CD1c-positive myeloid dendritic cell (primary cell): ENCODE results near the gene MFAP4.

Experiments
- DNase-seq: peaks from one replicate; pipeline ENCODE4 v3.0.0-alpha.2; 2016; ENCODE audit errors: extremely low spot score

Gene MFAP4

DNA sequence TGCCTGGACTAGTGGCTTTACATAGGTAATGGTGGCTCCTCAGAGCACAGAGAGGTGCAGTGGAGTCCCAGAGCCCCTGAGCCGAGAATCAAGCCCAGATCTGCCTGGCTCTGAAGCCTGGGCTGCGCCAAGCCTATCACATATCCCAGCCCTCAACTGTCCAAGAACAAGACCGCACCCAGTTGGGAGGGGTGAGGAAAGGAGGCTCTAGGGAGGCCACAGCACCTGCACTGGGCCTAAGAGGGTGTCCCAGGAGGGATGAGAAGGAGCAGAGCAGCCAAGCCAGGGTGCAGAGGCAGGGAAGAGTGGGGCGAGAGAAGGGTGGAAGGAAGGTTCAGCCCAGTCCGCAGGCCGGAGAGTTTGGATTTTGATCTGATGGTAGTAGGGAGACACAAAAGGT, 23.1 kb upstream of the MFAP4 start:
- no peak for DNase-seq

DNA sequence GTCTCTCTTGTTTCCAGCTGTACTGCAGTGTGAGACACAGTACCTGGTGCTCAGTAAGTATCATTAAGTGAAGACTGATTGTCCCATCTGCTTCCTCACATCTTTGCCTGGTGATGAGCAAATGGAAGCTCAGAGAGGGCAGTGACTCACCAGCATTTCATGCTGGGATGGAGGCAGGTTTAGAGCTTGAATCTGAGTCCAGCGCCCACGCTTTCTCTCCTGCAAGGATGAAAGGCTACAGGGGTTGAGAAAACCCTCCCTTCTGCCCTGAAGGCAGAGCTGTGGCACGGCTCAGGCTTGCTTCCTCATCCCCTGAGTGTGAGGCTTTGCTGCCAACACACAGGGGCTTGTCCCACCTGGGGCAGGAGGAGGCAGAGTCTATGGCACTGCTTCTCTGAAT, 22.5 kb upstream of the MFAP4 start:
- DNase-seq = no peak

DNA sequence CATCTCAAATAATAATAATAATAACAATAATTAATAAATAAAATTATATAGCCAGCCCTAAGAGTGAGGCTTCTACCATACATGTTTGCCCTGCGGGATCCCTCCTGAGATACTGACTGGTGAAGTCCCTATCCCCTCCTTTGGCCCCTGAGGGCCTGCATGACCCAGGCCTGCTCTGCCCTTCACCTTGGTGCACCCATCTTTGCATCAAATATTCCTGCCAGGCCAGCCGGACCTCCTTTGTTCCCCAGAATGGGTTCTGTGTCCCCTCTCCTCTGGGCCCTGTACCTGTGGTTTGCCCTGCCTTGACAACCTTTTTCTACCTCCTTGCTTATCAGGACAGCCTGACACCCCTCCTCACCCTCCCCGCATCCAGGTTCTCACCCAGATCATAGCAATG, 22.1 kb upstream of the MFAP4 start:
- DNase-seq = no peak

DNA sequence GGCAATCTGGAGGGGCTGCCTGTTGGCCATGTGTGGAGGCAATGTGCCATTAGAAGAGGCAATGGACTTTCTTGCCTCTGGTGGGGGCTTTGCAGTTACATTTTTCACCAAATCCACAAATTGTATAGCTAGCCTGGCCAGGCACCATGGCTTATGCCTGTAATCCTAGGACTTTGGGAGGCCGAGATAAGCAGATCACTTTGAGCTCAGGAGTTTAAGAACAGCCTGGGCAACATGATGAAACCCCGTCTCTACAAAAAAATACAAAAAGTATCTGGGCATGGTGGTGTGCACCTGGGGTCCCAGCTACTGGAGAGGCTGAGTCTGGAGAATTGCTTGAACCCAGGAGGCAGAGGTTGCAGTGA, 21.3 kb upstream of the MFAP4 start:
- no peak for DNase-seq

DNA sequence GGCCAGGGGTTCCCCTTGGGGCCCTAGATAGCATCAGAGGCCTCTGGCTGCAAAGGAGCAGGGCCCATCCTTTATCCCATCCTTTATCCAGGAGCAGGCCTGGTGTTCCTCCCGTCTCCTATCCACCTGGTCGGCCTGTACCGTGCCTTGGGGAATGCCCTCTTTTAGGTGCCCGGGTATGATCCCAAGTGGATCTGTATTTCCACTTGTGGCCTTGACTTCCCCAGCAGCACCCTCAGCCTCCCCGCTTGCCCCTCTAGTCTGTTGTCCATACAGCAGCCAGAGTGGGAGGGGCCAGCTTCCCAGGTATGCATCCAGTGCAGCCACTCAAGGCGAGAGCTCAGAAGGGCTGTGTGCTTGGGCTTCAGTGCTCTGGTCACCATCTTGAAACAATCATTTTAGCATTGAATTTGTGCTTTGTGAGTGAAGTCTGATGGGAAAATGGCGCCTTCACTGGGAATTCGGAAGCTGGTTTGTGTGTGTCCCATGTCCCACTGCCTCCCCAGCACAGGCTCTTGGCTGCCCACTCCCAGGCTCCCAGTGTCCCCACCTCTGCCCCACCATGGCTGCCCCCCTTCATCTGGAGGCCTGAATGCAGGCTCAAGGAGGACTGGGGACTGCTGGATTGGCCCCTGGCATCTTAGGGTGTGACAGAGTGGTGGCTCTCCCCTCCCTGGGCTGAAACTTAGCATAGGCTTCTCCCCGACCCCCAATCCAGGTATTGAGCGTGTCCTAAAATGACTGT, 20.8 kb upstream of the MFAP4 start:
- DNase-seq = no peak

DNA sequence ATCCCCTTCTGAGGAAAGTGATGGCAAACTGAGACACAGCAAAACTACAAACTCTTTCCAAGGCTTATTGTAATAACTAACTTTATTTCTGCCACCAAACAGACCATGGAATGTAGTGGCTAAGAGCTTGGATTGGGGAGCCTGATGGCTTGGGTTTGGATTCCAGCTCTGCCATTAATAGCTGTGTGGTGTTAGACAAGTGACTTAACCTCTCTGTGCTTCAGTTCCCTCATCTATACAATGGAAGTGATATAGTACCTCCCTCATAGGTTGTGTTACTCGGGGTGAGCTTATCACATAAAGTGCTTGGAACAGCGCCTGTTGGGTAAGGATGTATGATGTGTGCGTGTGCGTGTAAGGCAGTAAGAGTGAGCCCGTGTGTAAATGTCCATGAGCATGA, 18.1 kb upstream of the MFAP4 start:
- DNase-seq = no peak

DNA sequence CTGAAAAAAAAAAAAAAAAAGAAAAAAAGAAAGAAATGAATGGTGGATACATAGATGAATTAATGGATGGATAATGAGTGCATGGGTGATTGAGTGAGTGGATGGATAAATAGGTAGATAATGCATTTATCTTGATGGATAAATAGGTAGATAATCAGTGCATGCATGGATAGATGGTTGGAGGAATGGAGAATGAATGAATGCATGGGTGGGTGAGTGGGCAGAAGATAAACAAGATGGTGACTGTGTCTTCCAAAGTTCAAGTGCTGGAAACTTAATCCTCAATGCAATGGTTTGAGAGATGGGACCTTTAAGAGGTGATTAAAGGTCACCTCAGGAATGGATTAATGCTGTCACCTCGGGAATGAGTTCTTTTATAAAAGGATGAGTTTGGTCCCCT, 17.3 kb upstream of the MFAP4 start:
- DNase-seq = no peak

DNA sequence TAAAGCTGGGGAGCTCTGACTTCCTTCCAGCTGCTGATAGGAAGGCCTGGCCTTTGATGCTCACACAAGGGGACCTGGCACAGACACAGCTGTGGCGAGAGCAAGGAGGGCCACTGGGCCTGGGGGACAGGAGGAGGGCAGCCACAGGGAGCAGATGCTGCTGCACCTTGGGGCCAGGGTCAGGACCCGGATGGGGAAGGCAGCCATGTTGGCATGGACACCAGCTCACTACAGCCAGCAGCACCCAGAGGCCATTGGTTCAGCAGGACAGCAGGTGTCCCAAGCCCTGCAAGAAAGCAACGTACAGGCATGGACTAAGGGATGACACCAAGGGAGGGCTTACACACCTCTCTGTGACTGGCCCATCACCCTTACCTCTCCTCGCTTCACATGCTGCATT, 16.0 kb upstream of the MFAP4 start:
- no peak for DNase-seq

DNA sequence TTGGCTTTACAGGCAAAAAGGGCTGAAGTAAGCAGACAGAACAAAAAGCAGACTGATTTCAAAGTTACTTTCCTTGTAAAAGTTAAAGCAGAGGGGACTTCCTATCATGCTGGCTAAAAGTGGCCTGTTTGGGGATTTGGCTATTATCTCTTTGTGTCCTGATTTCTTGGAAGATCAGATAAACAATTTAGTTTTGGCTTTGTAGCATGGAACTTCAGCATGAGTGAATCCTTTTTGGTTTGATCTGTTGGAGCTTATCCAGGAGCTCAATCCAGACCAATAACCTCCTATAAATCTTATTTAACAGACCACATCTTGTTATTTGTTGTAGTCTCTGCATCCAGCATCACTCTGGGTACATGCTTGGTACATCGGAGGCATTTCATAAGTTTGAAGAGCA, 15.2 kb upstream of the MFAP4 start:
- no peak for DNase-seq

DNA sequence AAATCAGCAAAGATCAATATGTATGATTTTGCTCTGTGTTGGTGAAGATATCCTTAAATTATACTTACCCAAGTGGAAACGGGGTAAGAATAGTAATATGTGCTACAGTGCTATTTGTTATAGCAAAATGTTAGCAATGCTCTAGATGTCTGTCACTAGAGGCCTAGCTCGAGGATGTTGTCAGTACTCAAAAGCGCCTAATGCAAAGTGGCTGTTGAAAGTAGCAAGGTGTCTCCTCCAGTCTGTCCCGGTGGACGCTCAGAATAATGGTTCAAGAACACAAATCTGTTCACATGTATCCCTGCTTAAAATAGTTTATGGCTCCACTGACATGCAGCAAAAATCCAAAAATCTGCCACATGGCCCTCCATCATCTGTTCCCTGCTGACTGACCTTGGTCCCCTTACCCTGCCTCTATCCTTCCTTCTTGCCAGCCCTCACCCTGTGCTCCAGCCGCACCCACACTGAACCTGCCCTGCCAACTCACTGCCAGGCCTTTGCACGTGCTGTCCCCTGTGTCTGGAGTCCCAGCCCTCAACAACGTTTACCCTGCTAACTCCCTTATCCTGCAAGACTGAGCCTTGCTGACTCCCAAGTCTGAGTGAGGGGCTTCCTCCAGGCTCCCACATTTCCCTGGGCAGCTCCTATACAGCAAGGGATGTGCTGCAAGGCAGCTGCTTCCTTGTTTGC, 14.5 kb upstream of the MFAP4 start:
- no peak for DNase-seq

DNA sequence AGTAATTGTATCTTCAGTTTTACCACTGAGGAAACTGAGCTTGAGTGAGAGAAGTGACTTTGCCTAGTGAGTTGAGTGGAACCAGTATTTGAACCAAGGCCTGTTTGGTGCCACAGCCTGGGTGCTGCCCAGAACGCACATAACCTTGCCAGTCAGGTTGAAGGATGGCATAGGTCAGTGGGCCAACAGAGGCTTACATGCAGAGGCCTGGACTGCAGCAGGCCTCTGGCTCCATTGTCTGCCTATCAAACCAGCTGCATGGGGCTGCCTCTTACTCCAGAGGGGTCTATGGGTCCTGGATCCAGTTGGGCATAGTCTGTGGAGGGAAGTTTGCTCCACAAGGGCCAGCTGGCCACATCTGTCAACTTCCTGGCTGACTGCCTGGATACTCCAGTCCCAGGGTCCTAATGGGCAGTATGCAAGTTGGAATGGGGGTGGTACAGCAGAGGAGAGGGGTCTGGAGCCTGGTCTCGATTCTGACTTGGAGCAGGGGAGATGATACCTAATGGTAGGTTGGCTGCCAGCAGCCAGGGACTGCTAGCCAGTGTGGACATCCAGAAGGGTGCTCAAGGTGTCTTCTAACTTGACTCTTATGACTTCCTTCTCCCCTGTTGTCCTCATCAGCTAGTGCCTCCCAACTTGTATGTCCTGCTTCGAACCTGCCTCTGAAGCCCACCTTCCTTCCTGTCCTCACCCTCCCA, 12.9 kb upstream of the MFAP4 start:
- no peak for DNase-seq

DNA sequence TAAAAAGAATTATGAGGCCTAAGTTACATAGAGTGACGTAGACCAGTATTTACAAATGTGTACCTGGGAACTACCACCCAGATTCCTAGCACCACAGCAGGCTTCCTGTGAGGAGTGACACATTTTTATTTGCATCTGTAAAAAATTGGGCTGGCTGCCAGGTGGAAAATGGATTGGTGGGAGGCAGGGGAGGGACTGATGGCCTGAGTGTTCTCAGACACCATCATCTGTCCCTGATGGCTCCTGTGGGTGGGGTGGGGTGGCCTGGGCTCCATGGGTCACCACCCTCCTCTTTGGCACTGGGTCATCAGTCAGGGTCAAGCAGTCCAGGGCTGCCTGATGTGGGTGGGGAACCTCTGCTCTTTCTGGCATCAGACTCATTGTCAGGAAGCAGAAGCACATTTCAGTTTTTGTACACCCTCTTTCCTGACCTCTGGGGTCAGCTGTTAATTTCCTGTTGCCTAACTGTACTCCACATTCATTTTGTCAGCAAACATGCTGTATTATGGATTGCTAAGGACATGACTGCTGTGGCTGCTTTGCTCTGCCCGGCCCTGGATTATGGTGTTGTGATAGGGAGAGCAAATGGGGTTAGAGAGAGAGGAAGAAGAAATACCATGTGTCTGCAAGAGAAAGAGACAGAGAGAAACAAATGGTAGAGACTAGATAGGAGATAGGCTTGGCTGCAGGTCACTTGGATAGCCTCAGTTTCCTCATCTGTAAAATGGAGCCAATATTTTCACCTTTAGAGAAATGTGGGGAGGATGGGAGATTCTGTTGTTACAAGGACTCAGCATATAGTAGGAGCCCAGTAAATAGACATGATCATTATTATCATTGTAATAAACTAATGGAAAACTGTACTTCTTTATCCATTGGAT, 11.6 kb upstream of the MFAP4 start:
- peak; percentile 81 for DNase-seq

DNA sequence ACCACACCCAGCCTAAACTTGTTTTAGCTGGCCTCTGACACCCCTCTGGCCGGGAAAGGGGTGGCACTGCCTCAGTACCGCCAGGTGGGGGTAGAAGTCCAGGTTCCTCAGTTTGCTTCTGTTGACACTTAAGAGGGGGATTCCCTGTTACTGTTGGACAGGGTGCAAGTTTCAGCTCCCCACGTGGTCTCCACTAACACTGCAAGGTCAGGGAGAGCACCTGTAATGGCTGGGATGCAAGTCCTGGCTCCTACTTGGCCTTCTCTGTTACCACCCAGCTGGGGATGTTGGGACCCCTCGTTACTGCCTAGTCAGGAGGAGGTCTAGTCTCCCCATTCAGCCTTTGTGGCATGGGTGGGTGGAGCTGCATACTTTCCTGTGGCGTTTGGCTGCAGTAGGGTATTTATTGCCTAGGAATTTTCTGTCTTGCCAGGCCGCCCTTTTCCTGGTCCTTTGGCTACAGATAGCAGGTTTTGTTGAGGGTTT, 10.6 kb upstream of the MFAP4 start:
- no peak for DNase-seq

DNA sequence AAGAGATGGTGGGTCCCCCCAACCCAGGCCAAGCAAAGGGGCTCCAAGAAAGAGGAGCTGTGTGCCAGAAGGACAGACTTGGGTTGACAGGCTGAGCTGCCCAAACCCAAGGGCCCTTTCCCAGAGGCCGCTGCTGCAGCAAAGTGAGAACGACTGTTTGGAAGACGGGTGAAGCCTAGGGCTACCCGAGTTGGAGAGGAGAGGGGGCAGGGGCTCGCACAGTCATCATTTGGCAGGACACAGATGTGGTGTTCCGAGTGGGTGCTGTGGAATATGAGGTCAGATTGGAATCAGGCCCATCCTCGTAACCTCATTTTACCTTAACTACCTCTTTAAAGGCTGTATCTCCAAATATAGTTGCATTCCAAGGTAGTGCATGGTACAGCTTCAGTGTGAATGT, 5.3 kb upstream of the MFAP4 start:
- DNase-seq = no peak

DNA sequence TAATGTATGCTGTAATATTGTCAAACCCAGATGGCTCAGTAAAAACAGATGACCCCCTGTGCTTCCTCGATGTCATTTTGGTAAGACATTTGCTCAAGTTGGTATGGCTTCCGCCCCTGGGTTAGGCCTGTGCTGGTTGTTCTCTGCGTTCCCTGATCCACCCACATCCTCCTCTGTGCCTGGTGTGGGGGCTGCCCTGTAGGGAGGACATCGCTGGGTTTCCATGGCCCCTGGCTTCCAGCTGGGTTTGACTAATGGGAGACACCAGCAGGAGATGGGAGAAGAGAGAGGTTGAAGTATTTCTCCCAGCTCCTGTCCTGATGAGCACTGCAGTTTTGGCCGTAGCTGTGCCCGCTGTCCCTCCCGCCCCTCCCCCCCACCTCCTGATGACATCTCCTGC, 4.4 kb upstream of the MFAP4 start:
- DNase-seq = no peak

DNA sequence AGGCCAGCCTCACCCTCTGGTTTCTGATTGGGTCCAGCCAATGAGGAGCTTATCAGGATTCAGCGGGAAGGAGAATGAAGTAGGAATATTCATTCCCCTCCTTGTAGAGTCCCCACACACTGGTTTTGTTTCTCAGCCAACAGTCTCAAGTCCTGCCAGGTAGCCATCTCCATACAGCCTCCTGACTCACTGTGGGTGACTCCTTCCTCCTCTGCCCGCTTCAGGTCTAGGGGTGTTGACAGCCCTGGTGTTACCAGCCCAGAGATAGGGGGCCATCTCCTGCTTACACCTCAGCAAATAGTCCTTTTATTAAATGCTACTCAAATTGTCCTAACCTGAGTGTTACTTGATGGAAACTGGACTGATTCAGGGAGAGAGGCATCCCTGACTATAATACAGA, 4.0 kb upstream of the MFAP4 start:
- DNase-seq = no peak

DNA sequence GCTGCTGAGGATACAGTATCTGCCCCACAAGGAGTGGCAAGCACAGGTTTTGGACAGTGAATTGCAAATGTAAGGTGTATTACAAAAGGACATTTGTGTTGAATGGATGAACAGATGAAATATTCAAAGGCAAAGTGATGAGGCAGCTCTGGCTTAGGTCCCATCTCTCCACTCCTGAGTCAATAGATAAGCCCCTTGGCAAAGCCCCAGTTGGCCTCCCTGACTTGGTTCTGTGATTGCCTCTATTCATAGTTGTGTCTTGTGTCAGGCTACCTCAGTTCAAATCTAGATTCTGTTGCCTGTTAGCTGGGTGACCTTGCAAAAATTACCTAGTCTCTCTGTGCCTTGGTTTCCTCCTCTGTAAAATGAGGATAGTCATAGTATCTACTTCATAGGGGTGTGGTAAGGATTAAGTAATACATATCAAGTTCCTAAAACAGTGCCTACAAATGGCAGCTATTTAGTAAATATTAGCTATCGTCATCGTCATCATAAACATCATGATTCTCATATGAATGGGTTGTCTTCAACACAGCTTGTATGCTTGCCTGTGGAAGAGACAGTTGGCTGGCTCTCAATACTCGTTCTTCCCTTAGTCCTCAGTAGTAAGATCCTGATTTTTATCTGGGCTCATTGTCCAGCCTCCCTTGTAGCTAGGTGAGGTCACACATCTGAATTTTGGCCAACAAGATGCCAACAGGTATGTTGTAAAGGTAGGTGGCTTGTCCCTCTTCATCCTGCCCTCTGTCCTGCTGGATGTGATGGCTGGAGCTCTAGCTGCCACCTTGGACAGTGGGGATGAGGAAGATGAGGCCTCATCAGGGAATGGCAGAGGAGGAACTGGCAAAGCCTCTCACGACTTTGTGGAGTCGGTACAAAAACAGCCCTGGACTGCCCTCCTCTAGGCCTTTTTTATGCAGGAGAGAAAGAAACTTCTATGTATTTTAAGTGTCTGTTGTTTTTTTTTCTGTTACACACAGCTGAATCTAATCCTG, 2.1 kb upstream of the MFAP4 start:
- peak; percentile 33 for DNase-seq

DNA sequence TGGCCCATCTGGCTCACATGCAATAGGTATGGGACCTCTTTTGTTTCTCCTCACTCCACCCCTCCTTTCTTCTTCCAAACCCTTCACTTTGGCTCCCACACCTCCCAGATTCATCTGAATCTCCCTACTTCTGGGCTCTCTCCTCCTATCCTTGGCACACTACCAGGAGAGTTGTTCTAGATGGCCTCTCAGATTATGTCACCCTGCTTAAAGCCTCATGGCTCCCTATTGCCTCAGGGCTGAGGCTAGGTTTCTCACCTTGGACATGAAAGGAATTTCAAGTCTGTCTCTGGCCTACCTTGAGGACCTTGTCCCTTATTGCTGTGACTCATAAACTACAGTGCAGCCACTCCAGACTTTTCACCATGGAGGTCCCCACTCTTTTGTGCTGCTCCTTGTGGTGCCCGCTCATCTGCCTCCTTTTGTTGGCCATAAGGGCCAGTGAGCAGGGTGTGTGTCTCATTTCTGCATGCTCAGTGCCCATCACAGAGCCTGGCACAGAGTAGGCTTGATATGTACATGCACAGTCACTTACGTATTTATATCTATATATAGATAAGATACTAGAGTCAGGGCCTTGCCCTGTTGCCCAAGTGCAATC, 1.0 kb upstream of the MFAP4 start:
- no peak for DNase-seq

DNA sequence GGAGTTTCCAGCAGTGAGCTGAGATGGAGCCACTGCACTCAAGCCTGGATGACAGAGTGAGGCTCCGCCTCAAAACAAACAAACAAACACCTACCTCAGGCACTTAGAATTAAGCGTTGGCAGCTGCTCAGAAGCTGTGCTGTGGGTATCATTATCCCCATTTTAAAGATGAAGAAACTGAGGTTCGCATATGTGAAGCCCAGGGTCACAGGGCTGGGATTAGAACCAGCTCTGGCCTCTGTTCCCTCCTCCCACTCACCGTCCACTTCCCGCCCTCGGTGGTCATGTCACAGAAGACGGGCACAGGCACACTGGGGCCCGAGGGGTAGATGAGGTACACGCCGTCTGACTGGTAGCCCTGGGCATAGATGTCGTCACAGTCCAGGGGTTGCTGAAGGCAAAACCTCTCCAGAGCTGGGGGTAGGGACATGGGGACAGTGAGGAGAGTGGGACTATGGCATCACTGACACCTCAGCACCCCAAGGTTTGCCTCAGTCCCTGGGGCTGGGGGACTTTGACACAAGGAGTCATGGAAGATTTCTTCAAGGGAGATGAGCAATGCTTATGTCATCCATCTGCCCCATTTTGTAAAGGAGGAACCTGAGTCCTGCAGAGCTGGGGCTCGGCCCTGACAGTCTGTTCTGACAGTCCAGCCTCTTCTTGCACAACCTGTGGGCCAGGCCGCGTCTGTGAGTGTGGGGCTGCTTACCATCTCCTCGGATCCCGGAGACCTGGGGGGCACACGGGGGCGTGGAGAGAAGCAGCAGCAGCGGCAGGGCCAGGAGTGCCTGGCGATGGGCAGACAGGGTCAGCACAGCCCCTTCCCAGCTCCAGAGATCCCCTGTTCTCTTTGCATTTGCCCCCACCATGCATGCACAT, 700 bp downstream of the MFAP4 start:
- peak; percentile 89 for DNase-seq
